Inferior parietal cortex (tissue), 1 donor: ENCODE data around the gene ACD.

Experiments used
- DNase-seq: peaks from one replicate; pipeline ENCODE4 v3.0.0-alpha.2; 2016; ENCODE audit errors: extremely low spot score

Gene ACD

GRCh38 chr16:67661886-67662652, 2.0 kb upstream of the ACD start:
- no peak for DNase-seq

- DNase-seq: no peak
These were observed 1.2 kb upstream of the ACD start for GRCh38 chr16:67661101-67661761.

- DNase-seq: peak; percentile 97
These were observed 536 bp upstream of the ACD start, which contains the start of gene PARD6A for GRCh38 chr16:67660564-67661028. PARD6A (plus strand) TSS chr16:67660960; CDS start chr16:67661039, 79 bp downstream.

- DNase-seq: no peak
These were observed 998 bp downstream of the ACD start for GRCh38 chr16:67658849-67659674.

- DNase-seq: no peak
These were observed 2.1 kb downstream of the ACD start for GRCh38 chr16:67657751-67658518.

- DNase-seq: no peak
These were observed 2.9 kb downstream of the ACD start for GRCh38 chr16:67657017-67657608.

- no peak for DNase-seq
These were observed 3.6 kb downstream of the ACD start for GRCh38 chr16:67656344-67657016.

- DNase-seq: no peak
These were observed 4.7 kb downstream of the ACD start for GRCh38 chr16:67655363-67655762.

- no peak for DNase-seq
These were observed 5.6 kb downstream of the ACD start for GRCh38 chr16:67654403-67654911.

GRCh38 chr16:67653789-67654402, 6.2 kb downstream of the ACD start:
- no peak for DNase-seq

- DNase-seq: no peak
These were observed 6.8 kb downstream of the ACD start for GRCh38 chr16:67653128-67653788.

GRCh38 chr16:67652578-67653127, 7.4 kb downstream of the ACD start:
- no peak for DNase-seq

- no peak for DNase-seq
These were observed 8.2 kb downstream of the ACD start for GRCh38 chr16:67651847-67652246.

- DNase-seq: no peak
These were observed 9.0 kb downstream of the ACD start for GRCh38 chr16:67651039-67651438.

GRCh38 chr16:67650023-67650422, 10.0 kb downstream of the ACD start:
- DNase-seq: no peak

GRCh38 chr16:67649494-67649931, 10.5 kb downstream of the ACD start:
- no peak for DNase-seq

GRCh38 chr16:67648764-67649407, 11.2 kb downstream of the ACD start:
- no peak for DNase-seq

GRCh38 chr16:67648088-67648763, 11.8 kb downstream of the ACD start:
- no peak for DNase-seq
